HG03521 (cell line): ENCODE data around the gene KLHL18.
"Not testable (repeated sequence)": the region's sequence is repeated elsewhere in the genome, so short reads cannot be mapped to it uniquely, and the experiment has no call there.

Experiments
- ATAC-seq: cut with Tn5 transposase; IDR thresholded peaks from one replicate; pipeline ENCODE4 v1.9.1; 2021; ENCODE audit warnings: mild to moderate bottlenecking, moderate library complexity; ENCODE audit not compliant: unreplicated experiment

Gene KLHL18

DNA sequence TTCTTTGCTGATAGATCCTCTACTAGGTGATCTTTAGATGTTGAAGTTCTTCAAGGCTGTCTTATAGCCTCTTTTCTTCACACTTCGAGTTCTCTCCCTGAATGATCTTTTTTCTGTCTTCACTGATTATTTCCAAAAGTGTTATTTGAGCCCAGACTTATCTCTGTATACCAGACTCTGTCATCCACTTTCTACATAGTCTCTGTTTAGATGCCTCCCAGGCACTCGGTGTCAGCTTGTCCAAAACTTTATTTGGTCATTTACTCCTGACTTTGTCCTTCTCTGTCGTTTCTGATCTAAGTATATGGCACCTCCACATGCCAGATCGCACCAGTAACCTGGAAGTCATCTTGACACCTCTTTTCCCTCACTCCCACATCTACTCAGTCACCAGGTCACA, 27.6 kb downstream of the KLHL18 start:
- ATAC-seq = no peak

- ATAC-seq = no peak
Measured at GRCh38 chr3:47313341-47314055, 30.8 kb downstream of the KLHL18 start.

- ATAC-seq = no peak
Measured at GRCh38 chr3:47314056-47314764, 31.5 kb downstream of the KLHL18 start.

DNA sequence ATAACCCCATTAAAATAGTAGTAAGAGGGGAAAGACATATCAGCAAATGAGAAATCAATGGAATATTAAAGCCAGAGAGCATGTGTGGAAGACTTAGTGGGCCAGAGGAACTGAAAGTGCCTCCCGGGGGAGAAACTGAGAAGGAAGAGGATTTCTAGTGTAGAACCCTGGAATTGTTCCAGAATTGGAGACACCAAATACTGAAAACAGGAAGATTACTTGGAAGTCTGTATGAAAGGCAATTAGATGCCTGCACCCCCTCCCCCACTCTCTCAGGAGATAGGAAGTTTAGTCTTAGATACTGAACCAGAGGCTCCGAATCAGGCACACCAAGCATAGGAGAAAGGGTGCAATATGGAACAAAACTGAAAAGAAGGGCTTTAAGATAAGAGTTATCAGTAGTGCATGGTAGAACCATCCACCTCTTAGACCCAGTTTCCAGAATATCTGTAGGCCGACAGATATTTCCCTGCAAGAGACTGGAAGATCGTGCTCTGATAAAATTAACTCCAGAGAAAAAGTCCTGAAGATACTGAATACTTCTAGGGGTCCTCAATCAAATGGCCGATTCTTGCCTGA, 32.4 kb downstream of the KLHL18 start:
- ATAC-seq = no peak

GRCh38 chr3:47316151-47316550, 33.4 kb downstream of the KLHL18 start:
- ATAC-seq = not testable (repeated sequence)

- ATAC-seq = no peak
Measured at GRCh38 chr3:47318916-47319315, 36.2 kb downstream of the KLHL18 start.

DNA sequence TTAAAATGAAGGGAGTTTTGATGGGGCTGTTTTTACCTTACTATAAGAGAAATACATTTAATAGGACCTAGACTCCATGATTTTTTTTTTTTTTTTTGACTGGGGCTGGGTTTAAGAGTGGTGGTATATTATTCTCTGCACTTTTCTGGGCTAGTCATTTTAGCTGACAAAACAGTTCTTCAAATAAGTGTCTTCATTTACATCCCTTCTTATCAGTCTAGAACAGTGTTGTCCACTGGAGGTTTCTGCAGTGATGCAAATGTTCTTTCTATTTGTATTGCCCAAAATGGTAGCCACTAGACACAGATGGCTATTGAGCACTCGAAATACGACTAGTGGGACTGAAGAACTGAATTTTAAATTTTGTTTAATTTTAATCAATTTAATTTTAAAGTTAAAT, 37.2 kb downstream of the KLHL18 start:
- no peak for ATAC-seq

DNA sequence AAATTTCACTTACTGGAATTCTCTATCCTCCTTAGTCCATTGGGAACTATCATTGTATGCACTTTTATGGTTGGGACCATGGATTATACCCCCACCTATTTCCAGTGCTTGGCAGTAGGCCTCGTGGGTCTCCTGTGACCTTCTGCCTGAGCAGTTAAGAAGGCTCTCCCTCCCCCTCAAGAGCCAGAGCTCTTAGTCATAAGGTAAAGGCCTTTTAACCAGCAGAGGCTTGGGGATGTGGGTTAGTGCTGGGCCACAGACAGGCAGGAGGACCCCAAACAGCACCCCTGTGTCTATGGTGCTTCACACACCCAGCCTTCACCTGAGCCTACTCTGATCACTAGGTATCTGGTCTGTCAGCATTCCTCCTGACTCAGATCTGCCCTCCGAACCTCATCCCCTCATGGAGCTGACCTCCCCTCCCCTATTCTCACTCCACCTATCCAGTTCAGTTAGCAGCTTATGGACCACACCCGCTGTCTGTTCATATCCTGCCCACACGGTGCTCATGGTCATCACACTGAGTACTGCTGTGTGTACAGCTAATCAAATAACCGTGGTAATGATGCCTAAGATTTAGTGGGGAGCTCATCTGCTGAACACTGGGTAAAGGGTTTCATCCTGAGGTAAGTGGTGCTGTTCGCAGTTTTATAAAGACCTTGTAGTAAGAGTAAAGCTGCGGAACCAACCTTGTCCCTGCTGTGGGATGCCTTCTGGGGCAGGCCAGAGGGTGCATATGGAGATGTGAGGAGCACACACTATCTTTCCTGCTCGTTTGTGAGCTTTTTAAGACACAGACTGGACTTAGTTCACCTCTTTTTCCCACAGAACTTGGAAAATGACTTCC, 40.9 kb downstream of the KLHL18 start:
- no peak for ATAC-seq

DNA sequence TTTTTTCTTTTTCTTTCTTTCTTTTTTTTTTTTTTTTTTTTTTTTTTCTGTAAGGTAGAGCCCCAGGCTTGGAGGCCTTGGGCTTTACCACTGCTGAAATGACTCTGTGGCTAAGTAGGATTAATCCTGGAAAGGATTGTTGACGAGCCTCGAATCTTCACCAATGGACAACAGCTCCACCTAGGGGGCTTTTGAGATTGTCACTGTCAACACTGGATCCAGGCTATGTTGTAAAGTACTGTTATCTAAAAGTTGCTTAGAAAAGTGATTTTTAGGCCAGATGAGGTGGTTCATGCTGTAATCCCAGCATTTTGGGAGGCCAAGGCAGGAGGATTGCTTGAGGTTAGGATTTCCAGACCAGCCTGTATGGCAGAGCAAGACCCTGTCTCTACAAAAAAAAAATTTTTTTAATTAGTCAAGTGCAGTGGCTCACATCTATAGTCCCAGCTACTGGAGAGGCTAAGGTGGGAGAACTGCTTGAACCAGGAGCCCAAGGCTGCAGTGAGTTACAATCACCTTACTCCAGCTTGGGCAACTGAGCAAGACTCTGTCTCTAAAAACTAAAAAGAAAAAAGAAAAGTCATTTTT, 41.6 kb downstream of the KLHL18 start:
- ATAC-seq = no peak

- no peak for ATAC-seq
Measured at GRCh38 chr3:47333907-47334306, 51.2 kb downstream of the KLHL18 start.

- ATAC-seq = no peak
Measured at GRCh38 chr3:47337656-47338055, 54.9 kb downstream of the KLHL18 start.

GRCh38 chr3:47339951-47340350, 57.2 kb downstream of the KLHL18 start:
- ATAC-seq = no peak

- ATAC-seq = no peak
Measured at GRCh38 chr3:47340866-47341265, 58.1 kb downstream of the KLHL18 start.

DNA sequence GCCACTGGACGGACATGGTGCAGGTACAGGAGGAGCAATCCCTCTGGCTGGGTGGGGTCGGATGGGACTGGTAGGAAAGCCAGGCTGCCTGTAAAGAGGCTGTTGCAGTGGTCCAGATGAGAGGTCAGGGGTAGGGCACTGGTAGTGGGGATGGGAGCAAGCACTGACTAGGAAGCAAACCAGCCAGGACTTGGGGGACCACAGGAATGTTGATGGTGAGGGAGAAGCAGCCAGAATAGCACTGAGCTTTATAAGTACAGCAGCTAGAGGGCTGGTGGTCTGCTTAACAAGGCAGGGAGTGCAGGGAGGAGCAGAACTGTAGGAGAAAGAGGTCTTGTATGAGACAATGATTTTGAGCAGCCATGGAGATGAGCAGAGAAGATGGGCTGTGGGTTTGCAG, 59.4 kb downstream of the KLHL18 start:
- no peak for ATAC-seq

DNA sequence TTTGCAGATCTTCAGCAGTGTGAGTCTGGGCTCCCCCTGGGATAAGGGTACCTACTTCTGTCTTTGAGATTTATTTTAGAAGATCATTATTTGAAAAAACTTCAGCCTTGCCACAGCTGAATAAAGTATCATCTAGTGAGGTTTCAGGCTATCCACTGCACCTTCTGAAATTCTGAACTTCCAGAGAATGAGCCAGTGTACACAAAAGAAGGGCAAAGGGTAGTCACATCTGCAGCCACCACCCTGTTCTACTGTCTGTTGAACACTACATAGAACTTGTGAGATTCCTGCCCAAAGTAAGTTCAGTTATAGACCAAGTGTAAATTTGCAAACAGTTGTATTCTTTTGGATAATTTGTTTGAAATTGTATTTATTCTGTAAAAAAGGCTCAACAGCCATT, 60.1 kb downstream of the KLHL18 start:
- no peak for ATAC-seq

GRCh38 chr3:47343471-47343971, 60.8 kb downstream of the KLHL18 start:
- no peak for ATAC-seq

DNA sequence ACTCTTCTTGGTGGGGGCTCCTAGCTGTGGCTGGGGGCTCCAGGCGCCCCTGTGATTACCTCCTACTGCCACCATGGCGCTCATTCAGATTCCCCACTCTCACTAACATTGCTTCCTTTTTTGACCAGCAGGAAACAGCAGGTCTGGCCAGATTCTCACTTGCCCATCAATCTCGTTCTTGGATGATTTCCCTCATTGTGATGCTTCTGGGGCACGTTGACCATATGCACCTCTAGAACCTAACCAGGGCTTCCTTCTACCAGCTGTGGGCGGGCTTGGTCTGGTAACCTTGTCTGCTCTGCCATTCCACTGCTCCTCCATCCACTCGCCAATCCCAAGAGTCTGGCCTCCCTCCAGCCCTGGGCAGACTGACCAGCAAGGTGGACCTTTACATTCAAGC, 62.2 kb downstream of the KLHL18 start:
- ATAC-seq = no peak

GRCh38 chr3:47347217-47347801, 64.6 kb downstream of the KLHL18 start:
- ATAC-seq = no peak

GRCh38 chr3:47348411-47349154, 65.8 kb downstream of the KLHL18 start:
- no peak for ATAC-seq

DNA sequence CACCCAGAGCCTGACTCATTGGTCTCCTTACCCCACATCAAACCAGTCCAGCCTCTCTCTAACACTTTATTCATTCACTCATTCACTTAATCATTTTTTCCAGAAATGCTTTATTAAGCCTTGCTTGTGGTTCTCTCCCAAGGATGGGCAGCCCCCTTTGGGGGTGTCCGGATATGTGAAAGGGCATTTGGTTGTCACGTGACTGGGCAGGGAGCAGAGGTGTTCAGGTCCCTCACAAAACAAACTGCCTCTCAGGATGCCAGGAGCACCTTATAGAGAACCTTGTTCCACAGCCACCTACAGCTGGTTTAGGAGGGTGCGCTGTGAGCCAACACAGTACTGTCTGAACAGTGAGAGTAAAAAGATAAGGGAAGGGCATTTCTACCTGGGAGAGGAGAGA, 72.3 kb downstream of the KLHL18 start:
- ATAC-seq = no peak
